Stimulated activated CD4-positive, alpha-beta T cell treated with anti-CD3 and anti-CD28 coated beads, Interleukin-2, amount 100 ng/mL, for 24 hours (primary cell): Measurements from ENCODE around the gene PAQR3.
"Not testable (repeated sequence)": the region's sequence is repeated elsewhere in the genome, so short reads cannot be mapped to it uniquely, and the experiment has no call there.

Experiments
- DNase-seq, 2 donors: peaks; one replicate each; pipeline ENCODE4 v3.0.0-alpha.2; 2020

The PAQR3 gene

GRCh38 chr4:78923464-78924312 is 15.6 kb downstream of the PAQR3 start:
- no peak for DNase-seq

GRCh38 chr4:78922207-78922606 is 17.0 kb downstream of the PAQR3 start:
- no peak for DNase-seq

- DNase-seq, result no peak
These were observed 28.6 kb downstream of the PAQR3 start for GRCh38 chr4:78910612-78911011.

- not testable (repeated sequence) for DNase-seq
These were observed 30.3 kb downstream of the PAQR3 start for GRCh38 chr4:78908974-78909373.

GRCh38 chr4:78907638-78908037 is 31.6 kb downstream of the PAQR3 start:
- no peak for DNase-seq

- DNase-seq, result no peak
These were observed 35.1 kb downstream of the PAQR3 start for GRCh38 chr4:78904143-78904542.

- DNase-seq, result no peak
These were observed 36.9 kb downstream of the PAQR3 start for GRCh38 chr4:78902298-78902697.

- DNase-seq, result no peak
These were observed 37.4 kb downstream of the PAQR3 start for GRCh38 chr4:78901882-78902281.

GRCh38 chr4:78899302-78899701 is 39.9 kb downstream of the PAQR3 start:
- no peak for DNase-seq

- DNase-seq, result no peak
These were observed 49.3 kb downstream of the PAQR3 start for GRCh38 chr4:78889955-78890354.

- no peak for DNase-seq
These were observed 53.6 kb downstream of the PAQR3 start for GRCh38 chr4:78885598-78885997.

- DNase-seq, result no peak
These were observed 58.3 kb downstream of the PAQR3 start for GRCh38 chr4:78880874-78881492.

GRCh38 chr4:78878031-78878430 is 61.2 kb downstream of the PAQR3 start:
- no peak for DNase-seq

GRCh38 chr4:78876568-78877320 is 62.5 kb downstream of the PAQR3 start:
- no peak for DNase-seq

GRCh38 chr4:78870056-78870455 is 69.2 kb downstream of the PAQR3 start:
- DNase-seq, result no peak

GRCh38 chr4:78868712-78869111 is 70.5 kb downstream of the PAQR3 start:
- DNase-seq, result not testable (repeated sequence)

- DNase-seq, result no peak
These were observed 73.8 kb downstream of the PAQR3 start for GRCh38 chr4:78865451-78865850.

- DNase-seq, result no peak
These were observed 74.7 kb downstream of the PAQR3 start for GRCh38 chr4:78864405-78865024.

- DNase-seq, result no peak
These were observed 75.2 kb downstream of the PAQR3 start for GRCh38 chr4:78863991-78864390.

- DNase-seq, result no peak
These were observed 75.9 kb downstream of the PAQR3 start for GRCh38 chr4:78863254-78863869.

- DNase-seq, result no peak
These were observed 76.9 kb downstream of the PAQR3 start for GRCh38 chr4:78862314-78862737.
